ENCODE data around the gene ZMIZ1. TPM values are rescaled to one million over a fixed set of nuclear protein-coding genes. Genes with fewer than 3 reads are reported as not detected.

Gene ZMIZ1
- total and polyA plus RNA-seq, 2 experiments from 2014 or later = 9.2 to 30.9 TPM

GRCh38 chr10:79315602-79315920, 246.8 kb downstream of the ZMIZ1 start:
- Mint-ChIP-seq H3K27ac (no peak overlapping the region), H3K9me3 (peaks cover 3% of the 10 kb centered on the region; the same call in 1 of the 3 replicates), H3K36me3 (ENCODE audit: low read depth) (peaks cover 7% of the 10 kb centered on the region; the same call in 2 of the 3 replicates), H3K27me3 (ENCODE audit: insufficient read depth, low read depth, poor library complexity) (peaks cover 43% of the 10 kb centered on the region), H3K4me1 (peaks cover 36% of the 10 kb centered on the region), H3K4me3 (no peak overlapping the region)
- no peaks in the 10 kb centered on the region for H3K27me3 ChIP-seq (ENCODE audit: insufficient read depth)
- no peaks in the 10 kb centered on the region for H3F3A ChIP-seq (replicated peaks; ENCODE audit: low read depth)
- DNase-seq (ENCODE audit: low spot score) (no peak), ATAC-seq (no peak)
- H3K4me2 ChIP-seq = no peak overlapping the region
- no peaks in the 10 kb centered on the region for H4K20me1 ChIP-seq (replicated peaks; ENCODE audit: insufficient read depth)
- no peaks in the 10 kb centered on the region for H3K36me3 ChIP-seq (ENCODE audit: insufficient read depth)
- no peak for TF ChIP-seq ZNF114 (CRISPR knock-in tag; IDR thresholded peaks at IDR 0.05)
- TF ChIP-seq EZH2phosphoT487 (IDR thresholded peaks at IDR 0.05; ENCODE audit: unreplicated experiment) = no peak
- H3K4me1 ChIP-seq (ENCODE audit: insufficient read depth) = peaks cover 18% of the 10 kb centered on the region
- H3K4me3 ChIP-seq = no peak overlapping the region
- H3K79me2 ChIP-seq (replicated peaks; ENCODE audit: insufficient read depth) = no peaks in the 10 kb centered on the region
- no peaks in the 10 kb centered on the region for H3K9me2 ChIP-seq (ENCODE audit: insufficient read depth)
- no peak overlapping the region for H3K27ac ChIP-seq (ENCODE audit: low read depth)
- no peak overlapping the region for H2AFZ ChIP-seq

- Histone ChIP-seq H3K4me2 (peak overlapping the region; percentile 57; the same call in 1 of the 2 replicates), H3K4me3 (no peak overlapping the region), H3K79me2 (replicated peaks; ENCODE audit: insufficient read depth) (no peaks in the 10 kb centered on the region), H3K27ac (ENCODE audit: low read depth) (no peak overlapping the region; the same call in 1 of the 2 replicates), H3K4me1 (ENCODE audit: insufficient read depth) (peaks cover 18% of the 10 kb centered on the region), H3K36me3 (ENCODE audit: insufficient read depth) (no peaks in the 10 kb centered on the region), H3K9me2 (ENCODE audit: insufficient read depth) (no peaks in the 10 kb centered on the region), H4K20me1 (replicated peaks; ENCODE audit: insufficient read depth) (no peaks in the 10 kb centered on the region), H2AFZ (no peak overlapping the region), H3F3A (replicated peaks; ENCODE audit: low read depth) (no peaks in the 10 kb centered on the region), H3K27me3 (ENCODE audit: insufficient read depth) (no peaks in the 10 kb centered on the region)
- Mint-ChIP-seq H3K27me3 (ENCODE audit: insufficient read depth, low read depth, poor library complexity) (peaks cover 40% of the 10 kb centered on the region), H3K27ac (no peak overlapping the region), H3K9me3 (peaks cover 3% of the 10 kb centered on the region; the same call in 1 of the 3 replicates), H3K4me3 (no peak overlapping the region), H3K4me1 (peaks cover 33% of the 10 kb centered on the region), H3K36me3 (ENCODE audit: low read depth) (peaks cover 5% of the 10 kb centered on the region; the same call in 2 of the 3 replicates)
- DNase-seq (ENCODE audit: low spot score) (no peak), ATAC-seq (peak; percentile 16)
- TF ChIP-seq ZNF114 (CRISPR knock-in tag; IDR thresholded peaks at IDR 0.05) (no peak), STAT1 (IDR thresholded peaks at IDR 0.05; ENCODE audit: unreplicated experiment) (no peak), NANOG (IDR thresholded peaks at IDR 0.05; ENCODE audit: borderline replicate concordance) (no peak), CTCF (conservative IDR thresholded peaks at IDR 0.05; ENCODE audit: low read depth in 2 of 2) (no peak), REST (IDR thresholded peaks at IDR 0.05; ENCODE audit: unreplicated experiment) (no peak), EZH2 (IDR thresholded peaks at IDR 0.05; ENCODE audit: low read depth, unreplicated experiment) (no peak), ZNF462 (CRISPR knock-in tag; IDR thresholded peaks at IDR 0.05) (no peak), EZH2phosphoT487 (IDR thresholded peaks at IDR 0.05; ENCODE audit: unreplicated experiment) (no peak)
Observed at GRCh38 chr10:79316671-79317431, 248.1 kb downstream of the ZMIZ1 start.

All from GM23338 (cell line).